Activated gamma-delta T cell (primary cell): ENCODE results near the gene PCDHB13.
"Not testable (repeated sequence)": the region's sequence is repeated elsewhere in the genome, so short reads cannot be mapped to it uniquely, and the experiment has no call there.

Experiments used
- DNase-seq: peaks from one replicate; lab custom pipeline; 2025; lab: John Stamatoyannopoulos, UW
- total RNA-seq, 2 donors: gene quantifications; one replicate each; lab custom pipeline; 2026; lab: John Stamatoyannopoulos, UW

PCDHB13 gene
- 0 reads per million in 2 donors for total RNA-seq

DNA sequence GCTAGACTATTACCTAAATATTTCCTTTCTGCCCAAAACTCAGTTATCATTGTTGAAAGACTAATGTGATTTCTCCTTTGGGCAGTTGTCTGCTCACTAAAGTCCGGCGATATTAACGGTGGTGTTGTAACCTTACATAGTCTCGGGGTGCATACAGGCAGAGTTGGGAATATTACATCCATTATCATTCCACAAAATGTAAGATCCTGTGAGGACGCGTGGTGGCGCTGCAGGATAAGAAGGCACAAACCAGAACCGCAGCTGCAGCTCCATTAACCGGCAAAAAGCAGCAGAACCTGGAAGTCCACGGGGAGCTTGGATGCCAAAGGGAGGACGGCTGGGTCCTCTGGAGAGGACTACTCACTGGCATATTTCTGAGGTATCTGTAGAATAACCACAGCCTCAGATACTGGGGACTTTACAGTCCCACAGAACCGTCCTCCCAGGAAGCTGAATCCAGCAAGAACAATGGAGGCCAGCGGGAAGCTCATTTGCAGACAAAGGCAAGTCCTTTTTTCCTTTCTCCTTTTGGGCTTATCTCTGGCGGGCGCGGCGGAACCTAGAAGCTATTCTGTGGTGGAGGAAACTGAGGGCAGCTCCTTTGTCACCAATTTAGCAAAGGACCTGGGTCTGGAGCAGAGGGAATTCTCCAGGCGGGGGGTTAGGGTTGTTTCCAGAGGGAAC, at the start of gene PCDHB13:
Gene PCDHB13, plus strand, starts transcription at position 264 of the 684 bp plus-strand sequence. Its CDS starts 205 bp downstream, at position 469.
- DNase-seq: not testable (repeated sequence)

DNA sequence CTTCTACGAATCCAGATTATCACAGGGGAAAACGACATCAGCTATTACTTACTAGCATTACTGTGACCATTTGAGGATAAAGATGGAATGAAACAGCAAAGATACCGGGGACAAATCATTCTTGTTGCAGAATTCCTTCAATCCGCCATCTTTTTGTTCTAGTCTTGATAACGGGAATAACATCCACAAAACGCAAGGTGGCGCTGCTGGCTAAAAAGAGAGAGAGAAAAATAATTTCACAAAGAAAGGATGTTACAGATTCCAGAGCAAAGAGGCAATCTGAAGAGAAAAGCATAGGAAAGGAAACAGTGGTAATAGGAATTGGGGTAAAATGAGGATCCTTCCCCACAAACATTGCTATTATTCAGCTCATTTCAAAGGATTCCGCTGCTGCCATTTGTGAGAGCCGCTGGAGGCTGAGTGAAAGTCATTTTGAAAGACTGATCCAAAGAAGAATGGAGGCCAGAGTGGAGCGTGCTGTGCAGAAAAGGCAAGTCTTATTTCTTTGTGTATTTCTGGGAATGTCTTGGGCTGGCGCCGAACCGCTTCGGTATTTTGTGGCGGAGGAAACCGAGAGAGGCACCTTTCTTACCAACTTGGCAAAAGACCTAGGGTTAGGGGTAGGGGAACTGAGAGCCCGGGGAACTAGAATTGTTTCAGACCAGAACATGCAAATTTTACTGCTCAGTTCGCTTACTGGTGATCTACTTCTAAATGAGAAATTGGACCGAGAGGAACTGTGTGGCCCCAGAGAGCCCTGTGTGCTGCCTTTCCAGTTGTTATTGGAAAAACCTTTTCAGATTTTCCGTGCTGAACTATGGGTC, 41.1 kb upstream of the PCDHB13 start, which contains the start of gene PCDHB7:
Gene PCDHB7, plus strand, starts transcription at position 264 of the 824 bp plus-strand sequence. Its CDS starts 192 bp downstream, at position 456.
- DNase-seq: no peak

DNA sequence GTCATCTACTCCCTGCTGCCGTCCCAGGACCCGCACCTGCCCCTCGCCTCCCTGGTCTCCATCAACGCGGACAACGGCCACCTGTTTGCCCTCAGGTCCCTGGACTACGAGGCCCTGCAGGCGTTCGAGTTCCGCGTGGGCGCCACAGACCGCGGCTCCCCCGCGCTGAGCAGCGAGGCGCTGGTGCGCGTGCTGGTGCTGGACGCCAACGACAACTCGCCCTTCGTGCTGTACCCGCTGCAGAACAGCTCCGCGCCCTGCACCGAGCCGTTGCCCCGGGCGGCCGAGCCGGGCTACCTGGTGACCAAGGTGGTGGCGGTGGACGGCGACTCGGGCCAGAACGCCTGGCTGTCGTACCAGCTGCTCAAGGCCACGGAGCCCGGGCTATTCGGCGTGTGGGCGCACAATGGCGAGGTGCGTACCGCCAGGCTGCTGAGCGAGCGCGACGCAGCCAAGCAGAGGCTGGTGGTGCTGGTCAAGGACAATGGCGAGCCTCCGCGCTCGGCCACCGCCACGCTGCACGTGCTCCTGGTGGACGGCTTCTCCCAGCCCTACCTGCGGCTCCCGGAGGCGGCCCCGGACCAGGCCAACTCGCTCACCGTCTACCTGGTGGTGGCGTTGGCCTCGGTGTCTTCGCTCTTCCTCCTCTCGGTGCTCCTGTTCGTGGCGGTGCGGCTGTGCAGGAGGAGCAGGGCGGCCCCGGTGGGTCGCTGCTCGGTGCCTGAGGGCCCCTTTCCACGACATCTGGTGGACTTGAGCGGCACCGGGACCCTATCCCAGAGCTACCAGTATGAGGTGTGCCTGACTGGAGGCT, 39.2 kb upstream of the PCDHB13 start:
- not testable (repeated sequence) for DNase-seq

DNA sequence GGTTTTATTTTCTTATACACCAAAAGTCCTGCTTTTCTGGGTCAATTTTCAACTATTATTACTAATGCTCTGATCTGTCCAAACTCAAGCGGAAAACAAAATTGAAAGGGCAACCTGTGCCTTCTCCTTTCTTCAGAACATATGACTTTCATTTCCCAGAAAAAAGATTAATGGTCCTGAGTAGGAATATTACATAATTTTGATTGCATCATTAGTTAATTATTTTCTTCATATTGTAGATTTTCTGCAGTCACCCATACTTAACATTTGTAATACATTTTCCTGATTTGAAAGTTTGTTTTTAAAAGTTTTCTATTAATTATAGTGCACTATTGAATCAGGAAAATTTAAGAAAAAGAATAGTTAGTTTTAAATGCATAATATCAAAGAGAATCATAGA, 37.8 kb upstream of the PCDHB13 start:
- no peak for DNase-seq

DNA sequence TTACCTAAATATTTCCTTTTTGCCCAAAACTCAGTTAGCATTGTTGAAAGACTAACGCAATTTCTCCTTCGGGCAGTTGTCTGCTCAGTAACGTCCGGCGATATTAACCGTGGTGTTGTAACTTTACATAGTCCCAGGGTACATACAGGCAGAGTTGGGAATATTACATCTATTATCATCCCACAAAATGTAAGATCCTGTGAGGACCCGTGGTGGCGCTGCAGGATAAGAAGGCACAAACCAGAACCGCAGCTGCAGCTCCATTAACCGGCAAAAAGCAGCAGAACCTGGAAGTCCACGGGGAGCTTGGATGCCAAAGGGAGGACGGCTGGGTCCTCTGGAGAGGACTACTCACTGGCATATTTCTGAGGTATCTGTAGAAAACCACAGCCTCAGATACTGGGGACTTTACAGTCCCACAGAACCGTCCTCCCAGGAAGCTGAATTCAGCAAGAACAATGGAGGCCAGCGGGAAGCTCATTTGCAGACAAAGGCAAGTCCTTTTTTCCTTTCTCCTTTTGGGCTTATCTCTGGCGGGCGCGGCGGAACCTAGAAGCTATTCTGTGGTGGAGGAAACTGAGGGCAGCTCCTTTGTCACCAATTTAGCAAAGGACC, 36.0 kb upstream of the PCDHB13 start, which contains the start of gene PCDHB8:
Gene PCDHB8, plus strand, starts transcription at position 214 of the 615 bp plus-strand sequence. Its CDS starts 245 bp downstream, at position 459.
- DNase-seq: not testable (repeated sequence)

DNA sequence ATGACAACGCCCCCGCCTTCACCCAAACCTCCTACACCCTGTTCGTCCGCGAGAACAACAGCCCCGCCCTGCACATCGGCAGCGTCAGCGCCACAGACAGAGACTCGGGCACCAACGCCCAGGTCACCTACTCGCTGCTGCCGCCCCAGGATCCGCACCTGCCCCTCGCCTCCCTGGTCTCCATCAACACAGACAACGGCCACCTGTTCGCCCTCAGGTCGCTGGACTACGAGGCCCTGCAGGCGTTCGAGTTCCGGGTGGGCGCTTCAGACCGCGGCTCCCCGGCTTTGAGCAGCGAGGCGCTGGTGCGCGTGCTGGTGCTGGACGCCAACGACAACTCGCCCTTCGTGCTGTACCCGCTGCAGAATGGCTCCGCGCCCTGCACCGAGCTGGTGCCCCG, 34.3 kb upstream of the PCDHB13 start:
- not testable (repeated sequence) for DNase-seq

DNA sequence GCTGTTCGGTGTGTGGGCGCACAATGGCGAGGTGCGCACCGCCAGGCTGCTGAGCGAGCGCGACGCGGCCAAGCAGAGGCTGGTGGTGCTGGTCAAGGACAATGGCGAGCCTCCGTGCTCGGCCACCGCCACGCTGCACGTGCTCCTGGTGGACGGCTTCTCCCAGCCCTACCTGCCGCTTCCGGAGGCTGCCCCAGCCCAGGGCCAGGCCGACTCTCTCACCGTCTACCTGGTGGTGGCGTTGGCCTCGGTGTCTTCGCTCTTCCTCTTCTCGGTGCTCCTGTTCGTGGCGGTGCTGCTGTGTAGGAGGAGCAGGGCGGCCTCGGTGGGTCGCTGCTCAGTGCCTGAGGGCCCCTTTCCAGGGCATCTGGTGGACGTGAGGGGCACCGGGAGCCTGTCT, 33.8 kb upstream of the PCDHB13 start:
- not testable (repeated sequence) for DNase-seq

DNA sequence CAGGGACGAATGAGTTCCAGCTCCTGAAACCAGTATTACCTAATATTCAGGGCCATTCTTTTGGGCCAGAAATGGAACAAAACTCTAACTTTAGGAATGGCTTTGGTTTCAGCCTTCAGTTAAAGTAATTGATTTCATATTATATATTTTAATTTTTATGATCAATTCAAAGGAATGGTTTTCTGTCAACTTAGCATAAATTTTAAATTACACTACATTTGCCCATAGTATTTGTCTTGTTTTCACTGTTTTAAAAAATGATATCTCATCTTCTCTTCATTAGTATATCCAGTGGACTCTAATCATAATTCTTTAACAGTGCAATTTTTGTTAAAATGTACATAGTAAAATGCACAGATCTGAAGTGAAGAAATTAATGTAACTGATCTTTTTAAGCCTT, 33.4 kb upstream of the PCDHB13 start:
- no peak for DNase-seq

DNA sequence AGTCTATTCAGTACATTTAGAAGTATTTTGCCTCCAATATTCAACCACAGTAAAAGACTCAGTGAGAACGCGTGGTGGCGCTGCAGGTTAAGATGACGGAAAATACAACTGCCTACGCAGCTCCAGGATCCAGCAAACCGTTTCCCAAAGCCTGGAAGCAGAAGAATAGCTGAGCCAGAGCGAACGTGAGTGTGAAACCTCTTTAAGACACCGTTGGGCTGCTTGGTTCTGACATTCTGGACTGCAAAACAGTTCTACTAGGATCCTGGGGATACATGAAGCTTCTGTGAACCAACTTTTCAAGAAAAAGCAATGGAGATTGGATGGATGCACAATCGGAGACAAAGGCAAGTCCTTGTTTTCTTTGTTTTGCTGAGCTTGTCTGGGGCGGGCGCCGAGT, 31.5 kb upstream of the PCDHB13 start, which contains the start of gene PCDHB16:
Gene PCDHB16, plus strand, starts transcription at position 140 of the 400 bp plus-strand sequence. Its CDS starts 173 bp downstream, at position 313.
- DNase-seq: no peak

DNA sequence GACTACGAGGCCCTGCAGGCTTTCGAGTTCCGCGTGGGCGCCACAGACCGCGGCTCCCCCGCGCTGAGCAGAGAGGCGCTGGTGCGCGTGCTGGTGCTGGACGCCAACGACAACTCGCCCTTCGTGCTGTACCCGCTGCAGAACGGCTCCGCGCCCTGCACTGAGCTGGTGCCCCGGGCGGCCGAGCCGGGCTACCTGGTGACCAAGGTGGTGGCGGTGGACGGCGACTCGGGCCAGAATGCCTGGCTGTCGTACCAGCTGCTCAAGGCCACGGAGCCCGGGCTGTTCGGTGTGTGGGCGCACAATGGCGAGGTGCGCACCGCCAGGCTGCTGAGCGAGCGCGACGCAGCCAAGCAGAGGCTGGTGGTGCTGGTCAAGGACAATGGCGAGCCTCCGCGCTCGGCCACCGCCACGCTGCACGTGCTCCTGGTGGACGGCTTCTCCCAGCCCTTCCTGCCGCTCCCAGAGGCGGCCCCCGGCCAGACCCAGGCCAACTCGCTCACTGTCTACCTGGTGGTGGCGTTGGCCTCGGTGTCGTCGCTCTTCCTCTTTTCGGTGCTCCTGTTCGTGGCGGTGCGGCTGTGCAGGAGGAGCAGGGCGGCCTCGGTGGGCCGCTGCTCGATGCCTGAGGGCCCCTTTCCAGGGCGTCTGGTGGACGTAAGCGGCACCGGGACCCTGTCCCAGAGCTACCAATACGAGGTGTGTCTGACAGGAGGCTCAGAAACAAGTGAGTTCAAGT, 29.4 kb upstream of the PCDHB13 start:
- DNase-seq: not testable (repeated sequence)

DNA sequence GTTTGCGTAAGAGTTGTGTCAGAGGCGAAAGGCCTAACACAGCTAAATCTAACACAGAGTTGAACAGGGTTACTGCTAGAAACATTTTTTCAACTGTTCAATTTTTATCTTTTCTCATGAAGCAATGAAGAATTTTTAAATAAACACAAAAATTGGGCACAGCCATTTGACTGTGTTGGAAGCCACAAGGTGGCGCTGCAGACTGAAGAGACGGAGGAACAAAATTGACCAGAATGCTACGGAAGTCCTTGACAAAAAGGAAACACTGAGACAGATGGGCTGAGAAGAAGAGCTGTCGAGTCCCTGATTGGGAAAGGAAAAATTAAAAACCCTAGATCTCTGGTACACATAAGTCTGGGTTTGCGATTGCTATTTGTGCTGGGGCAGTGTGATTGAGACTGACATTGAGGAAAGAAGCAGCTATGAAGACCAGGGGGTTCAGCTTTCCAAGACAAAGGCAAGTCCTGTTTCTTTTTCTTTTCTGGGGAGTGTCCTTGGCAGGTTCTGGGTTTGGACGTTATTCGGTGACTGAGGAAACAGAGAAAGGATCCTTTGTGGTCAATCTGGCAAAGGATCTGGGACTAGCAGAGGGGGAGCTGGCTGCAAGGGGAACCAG, 26.7 kb upstream of the PCDHB13 start, which contains the start of gene PCDHB9:
Gene PCDHB9, plus strand, starts transcription at position 265 of the 616 bp plus-strand sequence. Its CDS starts 158 bp downstream, at position 423.
- DNase-seq: no peak

DNA sequence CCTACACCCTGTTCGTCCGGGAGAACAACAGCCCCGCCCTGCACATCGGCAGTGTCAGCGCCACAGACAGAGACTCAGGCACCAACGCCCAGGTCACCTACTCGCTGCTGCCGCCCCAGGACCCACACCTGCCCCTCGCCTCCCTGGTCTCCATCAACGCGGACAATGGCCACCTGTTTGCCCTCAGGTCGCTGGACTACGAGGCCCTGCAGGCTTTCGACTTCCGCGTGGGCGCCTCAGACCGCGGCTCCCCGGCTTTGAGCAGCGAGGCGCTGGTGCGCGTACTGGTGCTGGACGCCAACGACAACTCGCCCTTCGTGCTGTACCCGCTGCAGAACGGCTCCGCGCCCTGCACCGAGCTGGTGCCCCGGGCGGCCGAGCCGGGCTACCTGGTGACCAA, 25.0 kb upstream of the PCDHB13 start:
- DNase-seq: not testable (repeated sequence)

DNA sequence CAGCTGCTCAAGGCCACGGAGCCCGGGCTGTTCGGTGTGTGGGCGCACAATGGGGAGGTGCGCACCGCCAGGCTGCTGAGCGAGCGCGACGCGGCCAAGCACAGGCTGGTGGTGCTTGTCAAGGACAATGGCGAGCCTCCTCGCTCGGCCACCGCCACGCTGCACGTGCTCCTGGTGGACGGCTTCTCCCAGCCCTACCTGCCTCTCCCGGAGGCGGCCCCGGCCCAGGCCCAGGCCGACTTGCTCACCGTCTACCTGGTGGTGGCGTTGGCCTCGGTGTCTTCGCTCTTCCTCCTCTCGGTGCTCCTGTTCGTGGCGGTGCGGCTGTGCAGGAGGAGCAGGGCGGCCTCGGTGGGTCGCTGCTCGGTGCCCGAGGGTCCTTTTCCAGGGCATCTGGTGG, 24.6 kb upstream of the PCDHB13 start:
- not testable (repeated sequence) for DNase-seq

DNA sequence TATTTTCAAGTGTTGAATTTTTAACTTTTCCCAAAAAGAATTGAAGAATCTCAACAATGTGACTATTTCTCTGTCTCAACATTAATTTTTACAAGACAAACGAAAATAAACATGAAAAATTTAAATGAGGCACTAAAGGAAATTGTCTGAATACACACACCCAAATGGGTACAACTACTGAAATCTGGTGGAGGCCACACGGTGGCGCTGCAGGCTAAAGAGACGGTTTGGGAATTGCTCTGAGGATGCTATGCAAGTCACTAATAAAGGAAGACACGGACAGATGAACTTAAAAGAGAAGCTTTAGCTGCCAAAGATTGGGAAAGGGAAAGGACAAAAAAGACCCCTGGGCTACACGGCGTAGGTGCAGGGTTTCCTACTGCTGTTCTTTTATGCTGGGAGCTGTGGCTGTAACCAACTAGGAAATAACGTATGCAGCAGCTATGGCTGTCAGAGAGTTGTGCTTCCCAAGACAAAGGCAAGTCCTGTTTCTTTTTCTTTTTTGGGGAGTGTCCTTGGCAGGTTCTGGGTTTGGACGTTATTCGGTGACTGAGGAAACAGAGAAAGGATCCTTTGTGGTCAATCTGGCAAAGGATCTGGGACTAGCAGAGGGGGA, 21.5 kb upstream of the PCDHB13 start, which contains the start of gene PCDHB10:
Gene PCDHB10, plus strand, starts transcription at position 244 of the 616 bp plus-strand sequence. Its CDS starts 200 bp downstream, at position 444.
- no peak for DNase-seq

DNA sequence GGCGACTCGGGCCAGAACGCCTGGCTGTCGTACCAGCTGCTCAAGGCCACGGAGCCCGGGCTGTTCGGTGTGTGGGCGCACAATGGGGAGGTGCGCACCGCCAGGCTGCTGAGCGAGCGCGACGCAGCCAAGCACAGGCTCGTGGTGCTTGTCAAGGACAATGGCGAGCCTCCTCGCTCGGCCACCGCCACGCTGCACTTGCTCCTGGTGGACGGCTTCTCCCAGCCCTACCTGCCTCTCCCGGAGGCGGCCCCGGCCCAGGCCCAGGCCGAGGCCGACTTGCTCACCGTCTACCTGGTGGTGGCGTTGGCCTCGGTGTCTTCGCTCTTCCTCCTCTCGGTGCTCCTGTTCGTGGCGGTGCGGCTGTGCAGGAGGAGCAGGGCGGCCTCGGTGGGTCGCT, 19.4 kb upstream of the PCDHB13 start:
- DNase-seq: not testable (repeated sequence)

DNA sequence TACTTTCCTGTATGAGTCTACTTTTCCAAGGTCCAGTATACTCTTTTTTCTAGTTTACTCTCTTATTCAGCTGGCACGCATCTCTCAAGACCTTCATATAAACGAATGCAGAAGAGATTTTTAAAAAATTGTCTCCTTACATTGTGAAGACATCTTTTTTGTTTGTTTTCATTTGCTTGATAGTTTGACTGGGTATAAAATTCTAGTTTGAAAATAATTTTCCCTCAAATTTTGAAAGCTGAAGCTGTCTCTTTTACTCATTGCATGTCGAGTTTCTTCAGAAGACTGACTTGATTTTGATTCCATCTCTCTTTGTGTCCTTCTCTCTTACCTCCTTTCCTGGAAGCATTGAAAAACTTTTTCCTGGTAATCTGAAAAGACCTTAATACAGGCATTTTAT, 17.4 kb upstream of the PCDHB13 start:
- no peak for DNase-seq

DNA sequence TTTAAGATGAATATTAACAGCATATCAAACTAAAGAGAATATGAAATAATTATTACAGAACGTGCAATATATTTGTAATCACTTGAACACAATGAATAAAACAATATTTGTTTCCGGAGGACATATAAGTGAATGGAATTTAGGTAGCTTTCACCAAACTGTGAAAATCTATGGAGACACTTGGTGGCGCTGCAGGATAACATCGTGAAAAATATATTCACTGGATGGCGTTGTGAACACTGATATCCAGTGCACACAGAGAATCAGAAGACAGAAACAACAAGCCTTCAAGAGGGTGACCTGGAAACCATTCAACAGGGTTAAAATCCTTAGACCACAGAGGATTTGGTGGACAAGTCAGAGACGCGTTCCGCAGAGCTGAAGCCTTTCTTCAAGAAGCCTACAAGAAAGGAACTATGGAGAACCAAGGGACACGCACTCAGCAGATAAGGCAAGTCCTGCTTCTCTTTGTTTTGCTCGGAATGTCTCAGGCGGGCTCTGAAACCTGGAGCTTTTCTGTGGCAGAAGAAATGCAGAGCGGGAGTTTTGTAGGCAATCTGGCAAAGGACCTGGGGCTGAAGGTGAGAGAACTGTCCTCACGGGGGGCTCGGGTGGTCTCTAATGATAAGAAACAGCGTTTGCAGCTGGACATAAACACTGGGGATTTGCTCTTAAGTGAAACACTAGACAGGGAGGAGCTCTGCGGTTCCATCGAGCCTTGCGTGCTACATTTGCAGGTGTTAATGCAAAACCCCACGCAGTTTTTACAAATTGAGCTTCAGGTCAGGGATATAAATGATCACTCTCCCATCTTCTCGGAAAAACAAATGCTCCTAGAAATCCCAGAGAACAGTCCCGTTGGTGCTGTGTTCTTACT, 14.1 kb upstream of the PCDHB13 start, which contains the start of gene PCDHB11:
Gene PCDHB11, plus strand, starts transcription at position 269 of the 877 bp plus-strand sequence. Its CDS starts 148 bp downstream, at position 417.
- no peak for DNase-seq

DNA sequence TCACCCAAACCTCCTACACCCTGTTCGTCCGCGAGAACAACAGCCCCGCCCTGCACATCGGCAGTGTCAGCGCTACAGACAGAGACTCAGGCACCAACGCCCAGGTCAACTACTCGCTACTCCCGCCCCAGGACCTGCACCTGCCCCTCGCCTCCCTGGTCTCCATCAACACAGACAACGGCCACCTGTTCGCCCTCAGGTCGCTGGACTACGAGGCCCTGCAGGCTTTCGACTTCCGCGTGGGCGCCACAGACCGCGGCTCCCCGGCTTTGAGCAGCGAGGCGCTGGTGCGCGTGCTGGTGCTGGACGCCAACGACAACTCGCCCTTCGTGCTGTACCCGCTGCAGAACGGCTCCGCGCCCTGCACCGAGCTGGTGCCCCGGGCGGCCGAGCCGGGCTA, 12.6 kb upstream of the PCDHB13 start:
- not testable (repeated sequence) for DNase-seq
